ENCODE measurements around the gene ASTN2.

The ASTN2 gene

GRCh38 chr9:116380496-116380995 lies 1034.3 kb downstream of the ASTN2 start:
- DNase-seq (ENCODE audit: extremely low read depth, low read depth) = no peak
- TF ChIP-seq CTCF (IDR thresholded peaks at IDR 0.05; ENCODE audit: low read depth, low read length, missing control alignments) = no peak
- no peak overlapping the region for H3K4me3 ChIP-seq (replicated peaks; ENCODE audit: low read depth, low read length)

GRCh38 chr9:116379821-116380220 lies 1035.0 kb downstream of the ASTN2 start:
- TF ChIP-seq CTCF (IDR thresholded peaks at IDR 0.05; ENCODE audit: low read depth, low read length, missing control alignments) = no peak
- no peak overlapping the region for H3K4me3 ChIP-seq (replicated peaks; ENCODE audit: low read depth, low read length)

DNA sequence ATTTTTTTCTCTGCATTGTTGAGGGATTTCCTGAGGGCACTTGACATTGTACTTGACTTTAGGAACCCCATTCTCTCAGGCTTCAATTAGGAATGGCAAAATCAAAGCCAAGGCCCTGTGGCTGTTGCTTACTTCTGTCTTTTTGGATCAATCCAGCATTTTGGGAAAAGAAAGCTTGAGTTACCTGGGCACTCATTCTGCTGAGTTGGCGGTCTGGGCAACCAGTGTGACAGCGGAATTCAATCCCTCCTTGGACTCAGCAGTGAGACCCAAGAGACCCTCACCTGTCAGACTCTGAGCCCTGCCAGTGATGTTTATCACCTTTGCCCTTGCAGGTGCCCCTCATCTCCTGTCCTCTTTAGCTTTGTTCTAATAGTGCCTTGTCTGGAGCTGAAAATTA lies 1036.0 kb downstream of the ASTN2 start:
- TF ChIP-seq CTCF (IDR thresholded peaks at IDR 0.05; ENCODE audit: low read depth, low read length, missing control alignments) = no peak
- no peak overlapping the region for H3K4me3 ChIP-seq (replicated peaks; ENCODE audit: low read depth, low read length)
- DNase-seq (ENCODE audit: extremely low read depth, low read depth) = no peak

More at GRCh38 chr9:116379821-116380220, 1035.0 kb downstream of the ASTN2 start:
- no peak for DNase-seq (ENCODE audit: extremely low read depth, low read depth)

GRCh38 chr9:116377179-116377798 lies 1037.6 kb downstream of the ASTN2 start:
- no peak for TF ChIP-seq CTCF (IDR thresholded peaks at IDR 0.05; ENCODE audit: low read depth, low read length, missing control alignments)
- H3K4me3 ChIP-seq (replicated peaks; ENCODE audit: low read depth, low read length) = no peak overlapping the region
- peak; percentile 26 for DNase-seq (ENCODE audit: extremely low read depth, low read depth)

Data from HFF-Myc (cell line).